ENCODE results near the gene NKAIN2.

NKAIN2 gene

DNA sequence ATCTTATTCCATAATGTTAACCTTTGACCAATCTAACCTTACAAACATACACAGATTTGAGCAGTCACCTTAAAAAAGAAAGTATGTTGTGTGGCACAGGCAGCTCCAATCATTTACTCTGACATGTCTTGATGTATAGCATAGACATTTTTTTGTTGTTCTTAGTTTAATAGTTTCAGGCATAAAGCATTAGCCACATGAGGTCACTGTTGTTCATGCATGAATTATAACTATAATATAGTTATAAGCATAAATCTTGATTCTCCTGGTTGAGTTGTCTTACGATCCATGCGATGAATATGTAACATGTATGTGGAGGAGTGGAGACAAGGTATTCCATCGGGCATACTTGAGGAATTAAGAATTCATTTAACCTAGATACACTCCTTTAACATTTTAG, 26.1 kb upstream of the NKAIN2 start:
- Histone ChIP-seq H3K14ac (ENCODE audit: low read length) (no peak overlapping the region), H2BK15ac (ENCODE audit: low read length) (no peak overlapping the region), H3K18ac (ENCODE audit: low read length) (no peak overlapping the region), H3K79me1 (ENCODE audit: low read depth, low read length) (no peaks in the 10 kb centered on the region), H4K91ac (ENCODE audit: low read depth, low read length, poor library complexity) (no peak overlapping the region), H2BK120ac (ENCODE audit: low read depth, low read length) (no peak overlapping the region), H3K4ac (ENCODE audit: low read length) (no peak overlapping the region), H2AK5ac (ENCODE audit: low read depth, low read length) (no peak overlapping the region), H3K4me1 (ENCODE audit: control insufficient read depth in 2 of 2, insufficient read depth in 1 of 2, low read depth in 1 of 2, low read length in 2 of 2) (no peaks in the 10 kb centered on the region), H3K36me3 (replicated peaks in 1 of 2; ENCODE audit: control insufficient read depth in 2 of 2, insufficient read depth in 2 of 2, low read length in 2 of 2) (no peaks in the 10 kb centered on the region), H3K9me3 (replicated peaks in 1 of 2; ENCODE audit: control insufficient read depth in 2 of 2, insufficient read depth in 1 of 2, low read depth in 1 of 2, low read length in 2 of 2) (no peaks in the 10 kb centered on the region), H3K9ac (ENCODE audit: low read depth, low read length, poor library complexity) (no peak overlapping the region), H4K8ac (ENCODE audit: low read depth, low read length) (no peak overlapping the region), H2AFZ (ENCODE audit: low read length) (no peak overlapping the region), H2BK12ac (ENCODE audit: low read length) (no peak overlapping the region), H3K27ac (replicated peaks; ENCODE audit: low read length) (no peak overlapping the region), H3K27me3 (ENCODE audit: control insufficient read depth in 3 of 3, insufficient read depth in 3 of 3, low read depth in 1 of 3, low read length in 3 of 3) (no peaks in the 10 kb centered on the region), H3K4me3 (ENCODE audit: low read length in 2 of 2) (no peak overlapping the region), H3K4me2 (ENCODE audit: insufficient read depth, low read length, poor library complexity, severe bottlenecking) (no peak overlapping the region), H3K23ac (ENCODE audit: low read depth, low read length, poor library complexity) (no peak overlapping the region), H2BK5ac (ENCODE audit: low read length) (no peak overlapping the region)
- DNase-seq (ENCODE audit: low spot score): no peak
- no CpG with 5 or more reads among the region's 3 CpGs for WGBS, 2 donors (ENCODE audit: extremely low coverage in 2 of 2, insufficient read length in 2 of 2, insufficient replicate concordance in 1 of 2)

- no peak overlapping the region for H3K27ac ChIP-seq (replicated peaks; ENCODE audit: low read length)
- no peak overlapping the region for H4K8ac ChIP-seq (ENCODE audit: low read depth, low read length)
- H2BK15ac ChIP-seq (ENCODE audit: low read length): no peak overlapping the region
- no CpG with 5 or more reads among the region's 1 CpG for WGBS, 2 donors (ENCODE audit: extremely low coverage in 2 of 2, insufficient read length in 2 of 2, insufficient replicate concordance in 1 of 2)
- H2AFZ ChIP-seq (ENCODE audit: low read length): no peak overlapping the region
- no peaks in the 10 kb centered on the region for H3K36me3 ChIP-seq (replicated peaks in 1 of 2; ENCODE audit: control insufficient read depth in 2 of 2, insufficient read depth in 2 of 2, low read length in 2 of 2)
- no peak overlapping the region for H3K4me3 ChIP-seq (ENCODE audit: low read length in 2 of 2)
- H3K18ac ChIP-seq (ENCODE audit: low read length): no peak overlapping the region
- H3K23ac ChIP-seq (ENCODE audit: low read depth, low read length, poor library complexity): no peak overlapping the region
- no peak overlapping the region for H2AK5ac ChIP-seq (ENCODE audit: low read depth, low read length)
- H2BK12ac ChIP-seq (ENCODE audit: low read length): no peak overlapping the region
- no peaks in the 10 kb centered on the region for H3K27me3 ChIP-seq (ENCODE audit: control insufficient read depth in 3 of 3, insufficient read depth in 3 of 3, low read depth in 1 of 3, low read length in 3 of 3)
- no peak overlapping the region for H3K14ac ChIP-seq (ENCODE audit: low read length)
- no peak overlapping the region for H3K9ac ChIP-seq (ENCODE audit: low read depth, low read length, poor library complexity)
- H2BK5ac ChIP-seq (ENCODE audit: low read length): no peak overlapping the region
- DNase-seq (ENCODE audit: low spot score): no peak
- H4K91ac ChIP-seq (ENCODE audit: low read depth, low read length, poor library complexity): no peak overlapping the region
- no peaks in the 10 kb centered on the region for H3K4me1 ChIP-seq (ENCODE audit: control insufficient read depth in 2 of 2, insufficient read depth in 1 of 2, low read depth in 1 of 2, low read length in 2 of 2)
- no peak overlapping the region for H2BK120ac ChIP-seq (ENCODE audit: low read depth, low read length)
- no peaks in the 10 kb centered on the region for H3K79me1 ChIP-seq (ENCODE audit: low read depth, low read length)
- H3K4me2 ChIP-seq (ENCODE audit: insufficient read depth, low read length, poor library complexity, severe bottlenecking): no peak overlapping the region
- H3K4ac ChIP-seq (ENCODE audit: low read length): no peak overlapping the region
- H3K9me3 ChIP-seq (replicated peaks in 1 of 2; ENCODE audit: control insufficient read depth in 2 of 2, insufficient read depth in 1 of 2, low read depth in 1 of 2, low read length in 2 of 2): no peaks in the 10 kb centered on the region
Observed at GRCh38 chr6:123780021-123780420, 23.6 kb upstream of the NKAIN2 start.

GRCh38 chr6:123784330-123784729, 19.3 kb upstream of the NKAIN2 start:
- WGBS, 2 donors (ENCODE audit: extremely low coverage in 2 of 2, insufficient read length in 2 of 2, insufficient replicate concordance in 1 of 2): no CpG with 5 or more reads among the region's 2 CpGs

DNA sequence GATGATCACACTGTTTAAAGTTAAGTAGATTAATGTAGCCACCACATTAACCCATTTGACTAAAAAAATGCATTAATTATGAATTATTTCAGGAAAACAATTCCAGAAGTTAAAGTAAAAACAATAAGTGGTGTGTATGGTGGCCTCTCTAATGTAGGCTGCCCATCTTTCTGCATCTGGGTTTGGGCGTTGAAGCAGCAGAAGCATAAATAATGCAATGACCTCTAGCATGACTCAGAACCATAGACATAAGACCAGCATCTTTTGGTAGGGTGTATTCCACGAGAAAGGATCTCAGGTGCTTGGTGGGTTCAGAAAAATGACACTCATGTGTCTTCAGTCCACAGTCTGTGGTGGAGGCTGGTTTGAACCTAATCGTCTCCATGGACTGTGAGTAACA, 18.6 kb upstream of the NKAIN2 start:
- Histone ChIP-seq H3K9ac (ENCODE audit: low read depth, low read length, poor library complexity) (no peak overlapping the region), H3K4me2 (ENCODE audit: insufficient read depth, low read length, poor library complexity, severe bottlenecking) (no peak overlapping the region), H2BK15ac (ENCODE audit: low read length) (no peak overlapping the region), H2AFZ (ENCODE audit: low read length) (no peak overlapping the region), H2BK12ac (ENCODE audit: low read length) (no peak overlapping the region), H3K14ac (ENCODE audit: low read length) (no peak overlapping the region), H3K23ac (ENCODE audit: low read depth, low read length, poor library complexity) (no peak overlapping the region), H2BK120ac (ENCODE audit: low read depth, low read length) (no peak overlapping the region), H3K36me3 (replicated peaks in 1 of 2; ENCODE audit: control insufficient read depth in 2 of 2, insufficient read depth in 2 of 2, low read length in 2 of 2) (no peaks in the 10 kb centered on the region), H3K4ac (ENCODE audit: low read length) (no peak overlapping the region), H3K9me3 (replicated peaks in 1 of 2; ENCODE audit: control insufficient read depth in 2 of 2, insufficient read depth in 1 of 2, low read depth in 1 of 2, low read length in 2 of 2) (no peaks in the 10 kb centered on the region), H3K4me1 (ENCODE audit: control insufficient read depth in 2 of 2, insufficient read depth in 1 of 2, low read depth in 1 of 2, low read length in 2 of 2) (no peaks in the 10 kb centered on the region), H3K79me1 (ENCODE audit: low read depth, low read length) (no peaks in the 10 kb centered on the region), H2AK5ac (ENCODE audit: low read depth, low read length) (no peak overlapping the region), H4K8ac (ENCODE audit: low read depth, low read length) (no peak overlapping the region), H2BK5ac (ENCODE audit: low read length) (no peak overlapping the region), H3K27ac (replicated peaks; ENCODE audit: low read length) (no peak overlapping the region), H4K91ac (ENCODE audit: low read depth, low read length, poor library complexity) (no peak overlapping the region), H3K18ac (ENCODE audit: low read length) (no peak overlapping the region), H3K27me3 (ENCODE audit: control insufficient read depth in 3 of 3, insufficient read depth in 3 of 3, low read depth in 1 of 3, low read length in 3 of 3) (no peaks in the 10 kb centered on the region), H3K4me3 (ENCODE audit: low read length in 2 of 2) (no peak overlapping the region)
- no peak for DNase-seq (ENCODE audit: low spot score)
- WGBS, 2 donors (ENCODE audit: extremely low coverage in 2 of 2, insufficient read length in 2 of 2, insufficient replicate concordance in 1 of 2): no CpG with 5 or more reads among the region's 3 CpGs

More at GRCh38 chr6:123784330-123784729, 19.3 kb upstream of the NKAIN2 start:
- no peak overlapping the region for H3K14ac ChIP-seq (ENCODE audit: low read length)
- H3K27me3 ChIP-seq (ENCODE audit: control insufficient read depth in 3 of 3, insufficient read depth in 3 of 3, low read depth in 1 of 3, low read length in 3 of 3): no peaks in the 10 kb centered on the region
- H3K23ac ChIP-seq (ENCODE audit: low read depth, low read length, poor library complexity): no peak overlapping the region
- no peaks in the 10 kb centered on the region for H3K79me1 ChIP-seq (ENCODE audit: low read depth, low read length)
- H4K8ac ChIP-seq (ENCODE audit: low read depth, low read length): no peak overlapping the region
- no peak overlapping the region for H3K9ac ChIP-seq (ENCODE audit: low read depth, low read length, poor library complexity)
- H2AFZ ChIP-seq (ENCODE audit: low read length): no peak overlapping the region
- no peak overlapping the region for H2AK5ac ChIP-seq (ENCODE audit: low read depth, low read length)
- no peak overlapping the region for H3K4me3 ChIP-seq (ENCODE audit: low read length in 2 of 2)
- H3K18ac ChIP-seq (ENCODE audit: low read length): no peak overlapping the region
- no peak overlapping the region for H4K91ac ChIP-seq (ENCODE audit: low read depth, low read length, poor library complexity)
- H3K4me1 ChIP-seq (ENCODE audit: control insufficient read depth in 2 of 2, insufficient read depth in 1 of 2, low read depth in 1 of 2, low read length in 2 of 2): no peaks in the 10 kb centered on the region
- H3K9me3 ChIP-seq (replicated peaks in 1 of 2; ENCODE audit: control insufficient read depth in 2 of 2, insufficient read depth in 1 of 2, low read depth in 1 of 2, low read length in 2 of 2): no peaks in the 10 kb centered on the region
- H2BK120ac ChIP-seq (ENCODE audit: low read depth, low read length): no peak overlapping the region
- H3K4ac ChIP-seq (ENCODE audit: low read length): no peak overlapping the region
- no peak overlapping the region for H2BK5ac ChIP-seq (ENCODE audit: low read length)
- no peak overlapping the region for H2BK15ac ChIP-seq (ENCODE audit: low read length)
- DNase-seq (ENCODE audit: low spot score): no peak
- H3K36me3 ChIP-seq (replicated peaks in 1 of 2; ENCODE audit: control insufficient read depth in 2 of 2, insufficient read depth in 2 of 2, low read length in 2 of 2): no peaks in the 10 kb centered on the region
- H3K27ac ChIP-seq (replicated peaks; ENCODE audit: low read length): no peak overlapping the region
- H2BK12ac ChIP-seq (ENCODE audit: low read length): no peak overlapping the region
- no peak overlapping the region for H3K4me2 ChIP-seq (ENCODE audit: insufficient read depth, low read length, poor library complexity, severe bottlenecking)
